WERI-Rb-1 (cell line): ENCODE measurements around the gene RAB28.
"Not testable (repeated sequence)": the region's sequence is repeated elsewhere in the genome, so short reads cannot be mapped to it uniquely, and the experiment has no call there.

Experiments used
- DNase-seq: peaks from one replicate; pipeline ENCODE4 v3.0.0-alpha.2; 2020
- H3K27ac ChIP-seq: fragments of 250-450 bp; sonication (Bioruptor Pico); 2 replicates; pipeline ENCODE4 v1.5.1; 2020; ENCODE audit warnings: mild to moderate bottlenecking, moderate library complexity
- H3K27me3 ChIP-seq: fragments of 250-450 bp; sonication (Bioruptor Pico); 2 replicates; pipeline ENCODE4 v1.5.1; 2021; ENCODE audit warnings: mild to moderate bottlenecking, low read depth, moderate library complexity; ENCODE audit not compliant: insufficient read depth, severe bottlenecking
- H3K36me3 ChIP-seq: fragments of 250-450 bp; sonication (Bioruptor Pico); 2 replicates; pipeline ENCODE4 v1.5.1; 2020; ENCODE audit warnings: mild to moderate bottlenecking, moderate library complexity
- H3K4me3 ChIP-seq: 2 replicates; pipeline ENCODE4 v1.5.1; 2011; ENCODE audit warnings: low read depth, mild to moderate bottlenecking, control low read depth, low read length
- H3K9me3 ChIP-seq: fragments of 250-450 bp; sonication (Bioruptor Pico); 2 replicates; pipeline ENCODE4 v1.5.1; 2021; ENCODE audit warnings: mild to moderate bottlenecking, moderate library complexity; ENCODE audit not compliant: severe bottlenecking
- TF ChIP-seq, protein P1 (sequence below): IDR thresholded peaks from 2 replicates; pipeline ENCODE4 v1.5.1; 2011; ENCODE audit warnings: low read depth, mild to moderate bottlenecking, control low read depth, inconsistent platforms, low read length

RAB28 gene

DNA sequence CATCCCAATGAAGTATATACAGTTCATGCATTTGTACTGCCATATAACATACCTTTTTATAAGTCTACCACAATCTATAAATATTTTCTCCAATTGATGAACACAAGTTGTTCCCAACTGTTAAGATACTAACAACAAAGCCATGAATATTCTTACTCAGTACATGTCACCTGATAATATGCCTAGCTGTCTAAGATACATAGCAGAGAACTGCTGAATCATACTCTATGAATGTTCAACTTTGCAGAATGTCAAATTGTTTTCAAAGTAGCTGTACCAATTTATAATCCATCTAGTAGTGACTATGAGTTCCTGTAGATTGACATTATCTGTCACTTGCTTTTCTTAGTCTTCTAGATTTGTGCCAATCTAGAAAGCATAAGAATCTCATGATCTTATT, 84.9 kb downstream of the RAB28 start:
- H3K27me3 ChIP-seq: no peaks in the 10 kb centered on the region
- H3K4me3 ChIP-seq: no peak overlapping the region
- DNase-seq: no peak
- no peaks in the 10 kb centered on the region for H3K36me3 ChIP-seq
- H3K9me3 ChIP-seq: no peaks in the 10 kb centered on the region
- H3K27ac ChIP-seq: no peak overlapping the region
- TF ChIP-seq, protein P1, sequence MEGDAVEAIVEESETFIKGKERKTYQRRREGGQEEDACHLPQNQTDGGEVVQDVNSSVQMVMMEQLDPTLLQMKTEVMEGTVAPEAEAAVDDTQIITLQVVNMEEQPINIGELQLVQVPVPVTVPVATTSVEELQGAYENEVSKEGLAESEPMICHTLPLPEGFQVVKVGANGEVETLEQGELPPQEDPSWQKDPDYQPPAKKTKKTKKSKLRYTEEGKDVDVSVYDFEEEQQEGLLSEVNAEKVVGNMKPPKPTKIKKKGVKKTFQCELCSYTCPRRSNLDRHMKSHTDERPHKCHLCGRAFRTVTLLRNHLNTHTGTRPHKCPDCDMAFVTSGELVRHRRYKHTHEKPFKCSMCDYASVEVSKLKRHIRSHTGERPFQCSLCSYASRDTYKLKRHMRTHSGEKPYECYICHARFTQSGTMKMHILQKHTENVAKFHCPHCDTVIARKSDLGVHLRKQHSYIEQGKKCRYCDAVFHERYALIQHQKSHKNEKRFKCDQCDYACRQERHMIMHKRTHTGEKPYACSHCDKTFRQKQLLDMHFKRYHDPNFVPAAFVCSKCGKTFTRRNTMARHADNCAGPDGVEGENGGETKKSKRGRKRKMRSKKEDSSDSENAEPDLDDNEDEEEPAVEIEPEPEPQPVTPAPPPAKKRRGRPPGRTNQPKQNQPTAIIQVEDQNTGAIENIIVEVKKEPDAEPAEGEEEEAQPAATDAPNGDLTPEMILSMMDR: no peak

DNA sequence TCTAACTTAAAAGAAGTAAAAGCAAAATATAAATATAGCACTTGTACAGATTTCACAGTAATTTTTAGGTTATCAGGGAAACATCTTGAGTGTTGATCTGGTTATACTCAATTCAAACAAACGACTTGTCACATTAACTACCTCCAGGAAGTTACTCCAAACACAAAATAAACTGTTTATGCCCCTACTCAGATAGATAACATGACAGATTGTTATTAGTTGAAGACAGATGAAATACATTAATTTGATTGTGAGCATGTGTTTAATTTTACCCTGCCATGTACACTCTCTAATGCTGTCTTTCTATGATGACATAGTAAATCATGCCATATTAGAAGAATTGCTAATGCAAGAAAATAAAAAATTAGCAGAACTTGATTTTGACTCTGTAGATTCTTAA, 88.0 kb downstream of the RAB28 start:
- Histone ChIP-seq H3K9me3 (no peaks in the 10 kb centered on the region), H3K27ac (no peak overlapping the region), H3K27me3 (no peaks in the 10 kb centered on the region), H3K36me3 (no peaks in the 10 kb centered on the region), H3K4me3 (no peak overlapping the region)
- TF ChIP-seq, protein P1: no peak
- no peak for DNase-seq

DNA sequence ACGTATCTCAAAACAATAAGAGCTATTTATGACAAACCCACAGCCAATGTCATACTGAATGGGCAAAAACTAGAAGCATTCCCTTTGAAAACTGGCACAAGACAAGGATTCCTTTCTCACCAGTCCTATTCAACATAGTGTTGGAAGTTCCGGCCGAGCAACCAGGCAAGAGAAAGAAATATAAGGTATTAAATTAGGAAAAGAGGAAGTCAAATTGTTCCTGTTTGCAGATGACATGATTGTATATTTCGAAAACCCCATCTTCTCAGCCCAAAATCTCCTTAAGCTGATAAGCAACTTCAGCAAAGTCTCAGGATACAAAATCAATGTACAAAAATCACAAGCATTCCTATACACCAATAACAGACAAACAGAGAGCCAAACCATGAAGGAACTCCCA, 94.2 kb downstream of the RAB28 start:
- H3K9me3 ChIP-seq, H3K27ac ChIP-seq, DNase-seq, H3K4me3 ChIP-seq, H3K36me3 ChIP-seq, H3K27me3 ChIP-seq: not testable (repeated sequence)

DNA sequence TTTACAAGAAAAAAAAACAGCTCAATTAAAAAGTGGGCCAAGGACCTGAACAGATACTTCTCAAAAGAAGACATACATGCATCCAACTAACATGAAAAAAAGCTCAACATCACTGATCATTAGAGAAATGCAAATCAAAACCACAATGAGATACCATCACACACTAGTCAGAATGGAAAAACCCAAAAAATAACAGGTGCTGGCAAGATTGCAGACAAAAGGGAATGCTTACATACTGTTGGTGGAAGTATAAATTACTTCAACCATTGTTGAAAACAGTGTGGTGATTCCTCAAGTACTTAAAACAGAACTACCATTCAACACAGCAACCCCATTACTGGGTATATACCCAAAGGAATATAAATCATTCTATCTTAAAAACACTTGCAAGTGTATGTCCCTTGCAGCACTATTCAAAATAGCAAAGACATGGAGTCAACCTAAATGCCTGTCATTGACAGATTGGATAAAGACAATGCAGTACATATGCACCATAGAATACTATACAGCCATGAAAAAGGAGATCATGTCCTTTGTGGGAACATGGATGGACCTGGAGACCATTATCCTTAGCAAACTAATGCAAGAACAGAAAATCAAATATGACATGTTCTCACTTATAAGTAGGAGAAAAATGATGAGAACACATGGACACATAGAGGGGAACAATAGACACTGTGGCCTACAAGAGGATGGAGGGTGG, 97.6 kb downstream of the RAB28 start:
- Histone ChIP-seq H3K27me3 (no peaks in the 10 kb centered on the region), H3K9me3 (peaks cover 4% of the 10 kb centered on the region), H3K27ac (no peak overlapping the region), H3K36me3 (no peaks in the 10 kb centered on the region), H3K4me3 (no peak overlapping the region)
- no peak for DNase-seq
- TF ChIP-seq, protein P1: no peak

DNA sequence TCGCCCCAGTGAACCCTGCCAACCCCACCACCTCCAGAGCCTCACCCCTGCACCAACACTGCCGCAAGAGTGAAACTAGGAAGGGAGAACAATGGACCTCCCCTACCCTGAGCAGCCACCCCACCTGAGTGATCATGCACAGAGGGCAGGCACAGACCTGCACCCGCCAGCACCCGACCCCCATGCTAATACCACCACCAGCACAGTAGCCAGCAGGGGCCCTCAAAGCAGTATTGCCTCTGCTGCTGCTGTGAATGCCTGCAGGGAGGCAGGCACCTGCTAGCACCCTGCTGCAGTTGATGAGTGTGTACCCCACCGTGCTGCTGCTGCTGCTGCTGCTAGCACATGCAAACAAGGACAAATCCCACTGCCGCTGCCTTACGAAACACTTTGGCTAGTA, 100.1 kb downstream of the RAB28 start:
- Histone ChIP-seq H3K27ac (no peak overlapping the region), H3K9me3 (peaks cover 4% of the 10 kb centered on the region), H3K27me3 (no peaks in the 10 kb centered on the region), H3K36me3 (no peaks in the 10 kb centered on the region), H3K4me3 (no peak overlapping the region)
- DNase-seq: no peak
- TF ChIP-seq, protein P1: no peak

DNA sequence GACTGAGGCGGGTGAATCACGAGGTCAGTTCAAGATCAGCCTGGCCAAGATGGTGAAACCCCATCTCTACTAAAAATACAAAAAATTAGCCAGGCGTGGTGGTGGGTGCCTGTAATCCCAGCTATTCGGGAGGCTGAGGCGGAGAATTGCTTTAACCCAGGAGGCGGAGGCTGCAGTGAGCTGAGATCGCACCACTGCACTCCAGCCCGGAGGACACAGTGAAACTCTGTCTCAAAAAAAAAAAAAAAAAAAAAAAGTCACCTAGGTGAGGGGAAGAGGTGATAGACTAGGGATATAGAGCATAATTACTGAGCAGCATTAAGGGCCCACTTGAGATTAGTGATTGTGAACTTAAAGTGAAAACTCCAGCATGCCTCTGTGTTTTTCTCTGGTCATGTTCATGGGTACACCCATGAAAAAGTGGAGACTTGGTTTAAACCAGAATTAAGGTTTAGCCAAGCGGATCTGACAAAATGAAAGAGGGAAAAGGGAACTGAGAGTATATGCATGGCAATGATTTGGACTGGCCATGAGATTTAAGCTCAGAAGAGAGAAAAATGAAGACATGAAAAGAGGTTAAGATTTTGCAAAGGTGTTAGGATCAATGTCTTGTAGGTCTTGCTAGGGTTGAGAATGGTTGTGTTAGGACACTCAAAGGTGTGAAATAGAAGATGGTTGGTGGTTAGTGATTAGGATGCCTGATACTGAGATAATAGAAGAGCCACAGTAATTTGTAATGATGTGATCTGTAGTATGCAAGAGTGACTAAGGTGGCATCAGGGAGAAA, 105.0 kb downstream of the RAB28 start:
- H3K9me3 ChIP-seq: no peaks in the 10 kb centered on the region
- no peaks in the 10 kb centered on the region for H3K36me3 ChIP-seq
- no peak overlapping the region for H3K27ac ChIP-seq
- no peak for DNase-seq
- TF ChIP-seq, protein P1: no peak
- H3K4me3 ChIP-seq: no peak overlapping the region
- no peaks in the 10 kb centered on the region for H3K27me3 ChIP-seq
